Ascending aorta (tissue), 2 donors: ENCODE results near the gene OR10AD1. TPM values are rescaled to one million over a fixed set of nuclear protein-coding genes. Genes with fewer than 3 reads are reported as not detected.

Experiments
- DNase-seq, 2 donors: peaks; one replicate each; pipeline ENCODE4 v3.0.0-alpha.2; 2019; ENCODE audit warnings: low spot score in 2 of 2
- H3K27ac ChIP-seq, 2 donors: fragments of 200-600 bp; sonication (generic); one replicate each; pipeline ENCODE4 v1.5.1; 2016 to 2017; ENCODE audit warnings: mild to moderate bottlenecking in 1 of 2
- H3K27me3 ChIP-seq: fragments of 200-600 bp; sonication (generic); one replicate; pipeline ENCODE4 v1.5.1; 2017
- H3K36me3 ChIP-seq, 2 donors: fragments of 200-600 bp; sonication (generic); one replicate each; pipeline ENCODE4 v1.5.1; 2016
- H3K4me1 ChIP-seq, 2 donors: fragments of 200-600 bp; sonication (generic); one replicate each; pipeline ENCODE4 v1.5.1; 2016 to 2017; ENCODE audit warnings: mild to moderate bottlenecking in 1 of 2
- H3K4me3 ChIP-seq, 2 donors: fragments of 200-600 bp; sonication (generic); one replicate each; pipeline ENCODE4 v1.5.1; 2016 to 2017; ENCODE audit warnings: mild to moderate bottlenecking in 1 of 2
- H3K9me3 ChIP-seq, 2 donors: fragments of 200-600 bp; sonication (generic); one replicate each; pipeline ENCODE4 v1.5.1; 2016
- CTCF ChIP-seq, 3 experiments: fragments of 200-600 bp in 2 of 3; fragments of 450-650 bp in 1 of 3; sonication (generic) in 2 of 3; IDR thresholded peaks; one replicate each; pipeline ENCODE4 v1.5.1; 2016 to 2019; ENCODE audit warnings: antibody characterized with exemption in 3 of 3, mild to moderate bottlenecking in 1 of 3, moderate library complexity in 1 of 3
- intact Hi-C: fragments of 100-400 bp; cut with DNase I; formaldehyde crosslinking; loops from one replicate; pipeline ENCODE4 v1.15.1; 2023
- total RNA-seq: library from RNA; depleted of rRNA; stranded (reverse); fragments of >200 nt; gene quantifications from one replicate; pipeline ENCODE4 v1.1.0, GENCODE V29; 2016

The OR10AD1 gene
- total RNA-seq, 1 donor from 2014 or later = not detected

GRCh38 chr12:48197971-48198671 lies 5.0 kb downstream of the OR10AD1 start:
- peaks cover 0 to 17% of the 10 kb centered on the region in 2 donors for H3K9me3 ChIP-seq
- peak; percentile 95 to 99 for DNase-seq
- no peaks in the 10 kb centered on the region for H3K36me3 ChIP-seq
- no peaks in the 10 kb centered on the region for H3K27me3 ChIP-seq
- peaks cover 0 to 2% of the 10 kb centered on the region in 2 donors for H3K4me1 ChIP-seq
- peak overlapping the region; percentile 70 to 93 for H3K4me3 ChIP-seq
- peak overlapping the region; percentile 97 to 99 for H3K27ac ChIP-seq
- no peak for TF ChIP-seq CTCF (IDR thresholded peaks at IDR 0.05)
- intact Hi-C loops = loop anchor here (1.0 to 5.0 kb wide), 6 partner anchors 15 to 485 kb away; partner anchors contain the start of genes ASB8, CCDC184, KANSL2 and SENP1

- peak overlapping the region; percentile 97 to 99 for H3K27ac ChIP-seq
- TF ChIP-seq CTCF (IDR thresholded peaks at IDR 0.05) = peak; percentile 21 to 61 (median 37)
- intact Hi-C loops = loop anchor here (5.0 kb wide), 2 partner anchors 90 to 375 kb away; partner anchors contain the start of gene SENP1
- H3K4me3 ChIP-seq = peak overlapping the region; percentile 70 to 93
- H3K36me3 ChIP-seq = no peaks in the 10 kb centered on the region
- H3K27me3 ChIP-seq = no peaks in the 10 kb centered on the region
- no peak for DNase-seq
- peaks cover 0 to 12% of the 10 kb centered on the region in 2 donors for H3K9me3 ChIP-seq
- peaks cover 0 to 2% of the 10 kb centered on the region in 2 donors for H3K4me1 ChIP-seq
Observed at GRCh38 chr12:48197549-48197970, 5.5 kb downstream of the OR10AD1 start.

GRCh38 chr12:48194799-48195201 lies 8.3 kb downstream of the OR10AD1 start:
- DNase-seq = no peak
- Histone ChIP-seq H3K4me3 (no peak overlapping the region), H3K27ac (no peak overlapping the region), H3K36me3 (no peaks in the 10 kb centered on the region), H3K9me3 (no peaks in the 10 kb centered on the region), H3K4me1 (peaks cover 0 to 2% of the 10 kb centered on the region in 2 donors), H3K27me3 (no peaks in the 10 kb centered on the region)
- intact Hi-C loops = loop anchor here (5.0 kb wide), 2 partner anchors 87 to 372 kb away; partner anchors contain the start of gene SENP1
- no peak for TF ChIP-seq CTCF (IDR thresholded peaks at IDR 0.05)

DNA sequence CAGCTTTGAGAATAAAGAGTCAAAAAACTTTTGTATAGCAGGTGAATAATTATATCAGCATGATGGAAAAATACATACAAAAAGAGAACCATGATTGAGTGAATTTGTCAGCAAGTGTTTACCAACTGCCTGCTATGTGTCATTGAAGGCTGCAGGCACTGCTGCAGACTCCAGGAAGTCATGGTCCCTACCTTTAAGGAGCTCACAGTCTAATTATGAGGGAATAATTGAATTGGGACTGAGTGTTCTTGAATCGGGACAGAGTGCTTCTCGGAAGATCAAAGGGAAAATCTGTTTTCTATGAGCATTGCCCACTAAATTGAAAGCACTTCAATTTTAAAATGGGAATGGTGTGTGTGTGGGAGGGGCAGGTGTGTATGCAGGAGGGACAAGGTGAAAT lies 9.5 kb downstream of the OR10AD1 start:
- intact Hi-C loops = no loop called here
- DNase-seq = no peak
- no peak overlapping the region for H3K27ac ChIP-seq

DNA sequence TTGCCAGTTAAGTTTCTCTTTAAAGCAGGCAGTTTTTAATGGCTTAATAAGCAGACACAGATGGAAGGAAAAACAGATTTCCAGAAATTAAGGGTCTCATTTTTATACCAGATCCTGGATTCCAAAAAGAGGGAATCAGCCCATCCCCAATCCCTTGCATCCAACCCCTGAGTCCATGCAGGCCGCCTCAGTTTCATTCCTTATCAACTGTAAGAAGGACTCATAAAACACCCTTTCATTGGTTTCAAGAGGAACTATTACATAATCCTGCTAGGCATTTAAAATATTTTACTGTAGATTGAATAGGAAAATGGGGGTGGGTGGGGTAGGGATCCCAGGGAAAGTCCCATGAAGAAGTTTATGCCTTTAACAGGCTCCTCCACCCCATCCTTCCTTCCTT lies 10.2 kb downstream of the OR10AD1 start:
- TF ChIP-seq CTCF (IDR thresholded peaks at IDR 0.05) = no peak
- H3K27ac ChIP-seq = no peak overlapping the region

More for the DNA sequence above, 9.5 kb downstream of the OR10AD1 start:
- Histone ChIP-seq H3K4me3 (no peak overlapping the region), H3K4me1 (peaks cover 0 to 2% of the 10 kb centered on the region in 2 donors), H3K36me3 (no peaks in the 10 kb centered on the region), H3K9me3 (no peaks in the 10 kb centered on the region), H3K27me3 (no peaks in the 10 kb centered on the region)
- no peak for TF ChIP-seq CTCF (IDR thresholded peaks at IDR 0.05)

More for the DNA sequence above, 10.2 kb downstream of the OR10AD1 start:
- H3K9me3 ChIP-seq = no peaks in the 10 kb centered on the region
- no peaks in the 10 kb centered on the region for H3K36me3 ChIP-seq
- intact Hi-C loops = no loop called here
- H3K27me3 ChIP-seq = no peaks in the 10 kb centered on the region
- no peak overlapping the region for H3K4me3 ChIP-seq
- peaks cover 0 to 2% of the 10 kb centered on the region in 2 donors for H3K4me1 ChIP-seq
- no peak for DNase-seq
